NK-92 (cell line): ENCODE results near the gene MYDGF.
"Not testable (repeated sequence)": the region's sequence is repeated elsewhere in the genome, so short reads cannot be mapped to it uniquely, and the experiment has no call there.

Experiments
- DNase-seq: peaks from one replicate; lab custom pipeline; 2025; ENCODE audit not compliant: unreplicated experiment; lab: John Stamatoyannopoulos, UW

Gene MYDGF

GRCh38 chr19:4700693-4700970 lies 30.5 kb upstream of the MYDGF start:
- DNase-seq = no peak

- DNase-seq = no peak
Measured at GRCh38 chr19:4699826-4700692, 29.9 kb upstream of the MYDGF start.

GRCh38 chr19:4697304-4697703 lies 27.2 kb upstream of the MYDGF start:
- no peak for DNase-seq

GRCh38 chr19:4695224-4695731 lies 25.1 kb upstream of the MYDGF start:
- no peak for DNase-seq

- DNase-seq = no peak
Measured at GRCh38 chr19:4694211-4694987, 24.3 kb upstream of the MYDGF start.

- no peak for DNase-seq
Measured at GRCh38 chr19:4693471-4694121, 23.5 kb upstream of the MYDGF start.

GRCh38 chr19:4693078-4693350 lies 22.9 kb upstream of the MYDGF start:
- no peak for DNase-seq

- no peak for DNase-seq
Measured at GRCh38 chr19:4692251-4693077, 22.3 kb upstream of the MYDGF start.

- DNase-seq = no peak
Measured at GRCh38 chr19:4691373-4691772, 21.2 kb upstream of the MYDGF start.

- DNase-seq = no peak
Measured at GRCh38 chr19:4690361-4690760, 20.2 kb upstream of the MYDGF start.

- no peak for DNase-seq
Measured at GRCh38 chr19:4689403-4689802, 19.3 kb upstream of the MYDGF start.

GRCh38 chr19:4688587-4688986 lies 18.4 kb upstream of the MYDGF start:
- no peak for DNase-seq

GRCh38 chr19:4687396-4687795 lies 17.3 kb upstream of the MYDGF start:
- no peak for DNase-seq

GRCh38 chr19:4686700-4687099 lies 16.6 kb upstream of the MYDGF start:
- no peak for DNase-seq

GRCh38 chr19:4684312-4685095 lies 14.4 kb upstream of the MYDGF start:
- DNase-seq = no peak

- no peak for DNase-seq
Measured at GRCh38 chr19:4682417-4683200, 12.5 kb upstream of the MYDGF start.

- DNase-seq = not testable (repeated sequence)
Measured at GRCh38 chr19:4680021-4680420, 9.9 kb upstream of the MYDGF start.

GRCh38 chr19:4678881-4679790 lies 9.0 kb upstream of the MYDGF start:
- no peak for DNase-seq
